Measurements from ENCODE around the gene ZNF335. TPM values are rescaled to one million over a fixed set of nuclear protein-coding genes. Genes with fewer than 3 reads are reported as not detected.

The ZNF335 gene
- polyA plus RNA-seq, 4 donors, result 11.6 to 17.9 (median 12.5) TPM

DNA sequence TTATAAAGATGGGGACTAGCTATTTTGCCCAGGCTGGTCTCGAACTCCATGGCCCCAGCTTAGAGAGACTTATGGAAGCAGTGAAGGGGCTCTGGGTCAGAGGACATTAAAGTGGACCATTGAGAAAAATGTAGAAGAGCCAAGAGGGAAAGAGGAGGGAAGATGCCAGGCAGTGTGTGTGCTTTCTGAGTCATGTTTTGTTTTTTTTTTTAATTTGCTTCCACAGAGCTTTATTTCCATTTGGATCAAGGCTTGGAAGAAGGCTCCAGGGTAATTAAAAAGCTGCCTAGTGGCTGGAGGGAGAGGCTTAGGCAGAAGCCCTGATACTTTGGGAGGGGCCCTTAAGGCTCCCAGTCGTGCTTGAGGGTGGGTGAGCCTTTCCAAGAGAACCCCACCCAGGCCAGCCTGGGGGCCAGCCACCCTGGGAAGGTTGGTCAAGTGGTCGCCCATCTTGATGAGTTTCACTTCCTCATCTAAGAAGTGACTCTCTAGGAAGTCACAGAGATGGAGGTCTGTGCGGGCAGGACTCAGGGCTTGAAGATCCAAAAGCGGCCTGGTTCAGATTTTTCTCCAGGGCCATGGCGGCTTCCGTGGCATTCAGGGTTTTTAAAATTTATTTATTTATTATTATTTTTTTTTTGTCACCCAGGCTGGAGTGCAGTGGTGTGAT is 3.0 kb upstream of the ZNF335 start:
- no peak for DNase-seq (ENCODE audit: low read depth in 4 of 4, low spot score in 3 of 4)

DNA sequence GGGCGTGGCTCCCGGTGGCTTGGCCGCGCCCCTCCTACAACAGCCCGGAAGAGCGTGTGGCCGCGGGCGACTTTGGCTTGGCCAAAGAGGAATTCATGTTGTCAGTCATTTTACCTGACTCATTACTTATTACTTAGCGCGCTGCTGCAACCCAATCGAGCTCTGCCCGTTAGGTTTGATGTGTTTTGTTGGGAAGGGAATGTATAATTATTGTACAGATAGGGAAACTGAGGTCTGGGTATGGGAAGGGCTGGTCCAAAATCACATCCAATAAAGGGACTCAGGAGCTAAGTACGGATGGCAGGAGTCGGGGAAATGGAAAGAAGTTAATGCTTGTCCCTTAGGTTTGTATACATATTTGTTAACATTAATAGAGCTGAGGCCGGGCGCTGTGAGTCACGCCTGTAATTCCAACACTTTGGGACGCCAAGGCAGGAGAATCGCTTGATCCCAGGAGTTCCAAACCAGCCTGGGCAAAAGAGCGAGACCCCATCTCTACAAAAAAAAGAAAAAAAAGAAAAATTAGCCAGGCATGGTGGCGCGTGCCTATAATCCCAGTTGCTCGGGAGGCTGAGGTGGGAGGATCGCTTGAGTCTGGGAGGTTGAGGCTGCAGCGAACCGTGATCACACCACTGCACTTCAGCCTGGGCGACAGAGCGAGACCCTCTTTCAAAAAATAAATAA is 639 bp upstream of the ZNF335 start:
- no peak for DNase-seq (ENCODE audit: low read depth in 4 of 4, low spot score in 3 of 4)

DNA sequence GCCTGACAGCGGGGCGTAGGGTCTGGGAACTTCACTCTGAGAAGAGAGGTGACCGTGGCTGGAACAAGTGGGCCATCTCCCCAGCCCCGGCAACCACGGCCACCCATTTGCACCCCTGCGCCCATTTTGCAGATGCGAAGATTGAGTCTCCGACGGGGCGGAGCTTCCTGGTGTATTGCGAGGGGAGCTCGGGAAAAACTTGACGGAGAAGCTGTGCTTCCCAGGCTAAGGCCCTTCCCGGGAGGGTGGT is 653 bp downstream of the ZNF335 start:
- no peak for DNase-seq (ENCODE audit: low read depth in 4 of 4, low spot score in 3 of 4)

DNA sequence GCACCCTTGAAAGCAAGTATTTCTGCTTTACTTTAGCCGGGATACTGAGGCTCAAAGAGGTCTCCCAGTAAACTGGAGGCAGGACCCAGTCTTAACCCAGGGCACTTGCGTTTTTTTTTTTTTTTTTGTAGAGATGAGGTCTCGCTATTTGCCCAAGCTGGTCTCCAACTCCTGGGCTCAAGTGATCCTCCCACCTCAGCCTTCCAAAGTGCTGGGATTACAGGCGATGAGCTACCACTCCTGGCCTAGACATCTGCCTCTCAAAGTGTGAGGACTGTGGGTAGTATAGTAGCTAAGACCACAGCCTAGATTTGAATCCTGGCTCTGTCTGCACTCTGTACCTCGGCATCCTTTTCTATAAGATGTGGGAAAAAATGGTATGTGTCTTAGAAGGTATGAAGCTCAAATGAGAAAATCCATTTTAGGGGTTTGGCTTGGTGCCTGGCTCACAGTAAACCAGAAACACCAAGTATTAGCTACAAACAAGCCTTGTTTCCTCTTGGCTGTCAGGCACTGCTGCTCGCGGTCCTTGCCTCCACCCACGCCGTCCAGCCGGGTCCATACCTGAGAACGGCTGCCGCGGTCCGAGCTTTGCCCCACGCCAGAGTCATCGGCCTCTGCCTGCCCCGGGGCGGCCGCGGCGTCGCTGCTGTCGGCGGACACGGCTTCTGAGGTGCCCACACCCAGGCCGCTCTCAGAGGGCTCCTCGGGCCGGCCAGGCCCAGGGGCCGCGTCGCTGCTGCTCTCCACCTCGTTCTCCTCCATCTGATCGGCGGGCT is 1.2 kb downstream of the ZNF335 start:
- no peak for DNase-seq (ENCODE audit: low read depth in 4 of 4, low spot score in 3 of 4)

DNA sequence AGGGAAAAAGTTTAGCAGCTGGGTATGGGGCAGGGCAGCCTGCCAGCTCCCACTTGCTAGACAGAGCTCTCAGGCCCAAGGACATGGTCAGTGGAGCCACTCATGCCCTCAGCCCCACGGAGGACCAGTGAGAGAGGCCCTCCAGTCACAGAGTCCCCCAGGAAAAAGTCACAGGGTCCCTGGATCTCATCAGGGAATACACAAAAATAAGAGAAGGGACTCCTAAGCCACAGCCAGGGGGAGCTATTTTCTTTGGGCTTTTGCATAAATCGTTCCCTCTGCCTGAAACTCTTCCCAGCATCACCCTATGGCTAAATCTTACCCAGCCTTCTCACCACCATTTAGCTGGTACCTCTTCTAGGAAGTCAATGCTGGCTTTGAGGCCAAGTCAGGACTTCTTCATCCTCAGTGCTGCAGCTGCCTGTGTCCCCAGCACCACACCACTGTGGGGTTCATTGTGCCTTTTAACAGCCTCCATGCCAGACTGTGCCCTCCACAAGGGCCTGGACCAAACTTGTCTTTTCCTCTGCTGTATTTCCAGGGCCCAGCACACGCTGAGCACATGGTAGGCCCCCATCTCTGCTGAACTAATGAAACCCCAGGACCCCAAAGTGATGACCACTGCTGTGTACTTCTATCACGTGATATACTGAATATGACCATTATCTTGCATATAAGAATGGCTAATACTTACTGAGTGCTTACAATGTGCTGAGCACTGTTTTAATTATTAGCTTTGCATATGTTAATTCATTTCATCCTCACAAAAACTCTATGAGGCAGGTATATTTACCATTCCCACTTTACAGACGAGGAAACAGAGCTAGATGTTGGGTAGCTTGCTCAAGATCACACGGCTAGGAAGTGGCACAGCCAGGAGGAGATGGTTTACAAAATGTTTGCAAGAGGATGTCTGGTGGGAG is 2.0 kb downstream of the ZNF335 start:
- no peak for DNase-seq (ENCODE audit: low read depth in 4 of 4, low spot score in 3 of 4)

DNA sequence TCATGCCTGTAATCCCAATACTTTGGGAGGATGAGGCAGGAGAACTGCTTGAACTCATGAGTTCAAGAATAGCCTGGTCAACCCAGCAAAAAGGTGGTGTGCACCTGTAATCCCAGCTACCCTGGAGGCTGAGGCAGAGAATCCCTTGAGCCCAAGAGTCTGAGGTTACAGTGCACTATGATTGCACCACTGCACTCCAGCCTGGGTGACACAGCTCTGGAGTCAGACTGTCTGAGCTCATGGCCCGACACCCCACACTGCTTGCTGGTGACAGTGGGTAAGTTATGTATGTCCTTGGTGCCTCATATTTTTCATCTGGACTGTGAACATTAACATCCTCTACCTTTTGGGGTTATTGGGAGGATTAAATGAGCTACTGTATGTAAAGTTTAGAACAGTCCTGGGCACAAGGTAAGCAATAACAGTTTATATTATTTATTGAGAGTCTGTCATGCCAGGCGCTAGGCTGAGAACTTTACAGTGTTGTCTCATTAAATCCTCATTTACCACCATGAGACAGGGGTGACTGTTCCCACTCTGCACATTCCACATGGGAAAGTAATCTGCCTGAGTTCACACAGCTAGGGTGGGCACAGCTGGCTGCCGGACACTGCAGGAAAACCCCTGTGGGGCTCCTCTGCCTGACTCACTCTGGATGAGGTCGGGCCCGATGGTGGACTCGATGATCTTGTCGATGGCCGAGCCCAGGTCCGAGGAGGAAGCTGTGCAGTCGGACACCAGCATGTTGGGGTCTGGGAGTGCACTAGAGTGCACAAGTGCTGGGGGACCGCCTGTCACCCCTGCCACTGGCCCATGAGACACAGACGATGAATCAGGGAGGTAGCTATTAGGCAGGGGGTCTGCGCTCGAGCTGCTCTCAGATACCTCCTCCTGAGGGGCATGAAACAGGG is 2.9 kb downstream of the ZNF335 start:
- no peak for DNase-seq (ENCODE audit: low read depth in 4 of 4, low spot score in 3 of 4)

DNA sequence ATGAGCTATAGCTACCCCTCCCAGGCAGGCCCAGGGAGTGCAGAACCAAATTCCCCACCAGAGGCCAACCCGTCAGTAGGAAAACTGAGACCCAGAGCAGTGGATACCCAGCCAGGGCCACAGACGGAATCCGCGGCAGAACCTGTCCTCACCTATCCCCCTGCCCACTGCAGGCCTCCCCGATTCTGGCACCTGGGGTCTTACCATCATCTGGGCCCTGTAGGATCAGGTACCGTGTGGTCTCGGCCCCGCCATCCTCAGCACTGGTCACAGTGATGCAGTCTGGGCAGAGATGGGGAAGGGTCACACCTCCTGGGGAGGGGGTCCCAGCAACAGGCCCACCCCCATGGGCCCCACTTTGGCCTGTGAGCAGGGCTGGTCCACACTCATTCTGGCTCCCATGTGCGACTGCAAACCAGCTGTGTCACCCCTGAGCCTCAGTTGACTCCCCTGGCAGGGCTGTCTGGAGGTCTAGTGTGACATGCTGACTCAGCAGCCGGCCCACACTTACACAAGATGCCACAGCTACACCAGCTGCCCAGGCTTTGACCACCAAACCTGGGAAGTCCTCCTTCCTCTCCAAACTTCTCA is 3.8 kb downstream of the ZNF335 start:
- DNase-seq (ENCODE audit: low read depth in 4 of 4, low spot score in 3 of 4), result no peak

DNA sequence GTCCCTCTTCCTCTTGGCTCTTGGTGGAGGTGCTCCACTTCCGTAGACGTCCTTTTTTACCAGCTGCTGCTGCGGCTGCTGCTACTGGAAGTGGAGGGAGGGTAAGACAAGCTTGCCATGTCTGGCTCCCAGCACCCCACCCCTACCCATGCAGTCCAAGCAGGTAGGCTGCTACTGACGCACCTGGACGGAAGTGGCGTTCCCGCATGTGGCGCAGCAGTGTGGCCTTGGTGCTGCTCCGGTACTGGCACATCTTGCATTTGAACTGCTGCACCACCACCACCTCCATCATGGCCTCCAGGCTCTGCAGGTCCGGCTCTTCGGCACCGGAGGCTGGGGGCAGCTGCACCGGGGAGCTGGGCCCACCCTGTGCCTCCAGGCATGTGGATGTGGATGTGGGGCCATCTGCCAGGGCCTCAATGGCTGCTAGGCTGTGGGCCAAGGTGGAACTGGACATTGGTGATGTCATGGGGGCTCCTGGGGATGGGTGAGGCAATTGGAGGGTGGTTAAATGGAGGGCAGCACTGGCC is 4.4 kb downstream of the ZNF335 start:
- no peak for DNase-seq (ENCODE audit: low read depth in 4 of 4, low spot score in 3 of 4)

DNA sequence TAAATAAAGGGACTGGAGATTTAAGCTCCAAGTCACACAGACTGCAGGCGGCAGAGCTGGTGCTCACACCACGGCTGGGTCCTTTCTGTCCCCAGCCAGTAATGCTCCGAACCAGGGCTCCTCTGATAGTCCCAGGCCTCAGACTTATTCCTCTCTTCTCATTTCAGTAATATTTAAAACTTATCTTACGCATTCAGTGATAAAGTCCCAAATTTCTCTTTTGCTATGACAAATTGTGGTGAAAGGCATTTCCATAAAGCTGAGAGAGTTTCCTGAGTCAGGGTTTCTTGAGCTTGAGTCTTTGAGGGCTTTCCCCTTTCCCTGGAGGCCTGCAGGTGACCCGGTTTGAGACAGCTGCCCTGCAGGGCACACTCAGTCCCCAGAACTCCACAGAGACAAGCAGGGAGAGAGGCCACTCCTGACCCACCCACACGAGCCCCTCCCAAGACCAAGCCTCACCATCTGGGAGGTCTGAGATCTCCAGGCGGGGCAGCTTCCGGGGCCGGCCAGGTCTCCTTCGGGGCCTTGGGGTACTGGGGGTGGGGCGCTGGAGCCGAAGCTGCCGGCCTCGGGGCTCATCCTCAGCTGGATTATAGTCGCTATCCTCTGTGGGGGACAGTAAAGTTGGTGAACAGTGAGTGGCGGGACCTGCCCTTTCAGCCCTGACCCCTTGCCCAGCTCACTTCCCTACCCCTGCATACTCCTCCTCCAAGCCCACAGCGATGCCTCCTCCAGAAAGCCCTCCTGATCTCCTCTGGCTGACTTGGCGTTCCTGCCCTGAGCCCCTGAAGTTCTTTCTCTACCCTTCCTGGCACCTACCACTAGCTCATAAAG is 6.6 kb downstream of the ZNF335 start:
- no peak for DNase-seq (ENCODE audit: low read depth in 4 of 4, low spot score in 3 of 4)

DNA sequence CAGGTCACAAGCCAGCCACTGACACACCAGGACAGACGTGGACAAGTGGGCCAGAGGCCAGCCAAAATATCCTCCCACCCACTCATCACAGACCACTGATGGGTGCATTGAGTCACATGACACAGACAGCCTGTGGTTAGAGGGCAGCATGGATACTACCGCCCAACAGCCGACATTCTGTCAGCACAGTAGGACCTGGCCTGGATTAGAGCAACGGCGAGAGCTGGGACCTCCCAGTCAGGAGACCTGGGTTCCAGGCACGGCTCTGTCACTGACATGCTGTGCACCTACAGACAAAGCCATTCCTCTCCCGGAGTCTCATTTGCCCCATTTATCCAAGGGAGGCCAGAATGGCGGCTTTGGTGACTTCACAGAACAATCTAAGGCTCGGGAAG is 8.0 kb downstream of the ZNF335 start:
- no peak for DNase-seq (ENCODE audit: low read depth in 4 of 4, low spot score in 3 of 4)

DNA sequence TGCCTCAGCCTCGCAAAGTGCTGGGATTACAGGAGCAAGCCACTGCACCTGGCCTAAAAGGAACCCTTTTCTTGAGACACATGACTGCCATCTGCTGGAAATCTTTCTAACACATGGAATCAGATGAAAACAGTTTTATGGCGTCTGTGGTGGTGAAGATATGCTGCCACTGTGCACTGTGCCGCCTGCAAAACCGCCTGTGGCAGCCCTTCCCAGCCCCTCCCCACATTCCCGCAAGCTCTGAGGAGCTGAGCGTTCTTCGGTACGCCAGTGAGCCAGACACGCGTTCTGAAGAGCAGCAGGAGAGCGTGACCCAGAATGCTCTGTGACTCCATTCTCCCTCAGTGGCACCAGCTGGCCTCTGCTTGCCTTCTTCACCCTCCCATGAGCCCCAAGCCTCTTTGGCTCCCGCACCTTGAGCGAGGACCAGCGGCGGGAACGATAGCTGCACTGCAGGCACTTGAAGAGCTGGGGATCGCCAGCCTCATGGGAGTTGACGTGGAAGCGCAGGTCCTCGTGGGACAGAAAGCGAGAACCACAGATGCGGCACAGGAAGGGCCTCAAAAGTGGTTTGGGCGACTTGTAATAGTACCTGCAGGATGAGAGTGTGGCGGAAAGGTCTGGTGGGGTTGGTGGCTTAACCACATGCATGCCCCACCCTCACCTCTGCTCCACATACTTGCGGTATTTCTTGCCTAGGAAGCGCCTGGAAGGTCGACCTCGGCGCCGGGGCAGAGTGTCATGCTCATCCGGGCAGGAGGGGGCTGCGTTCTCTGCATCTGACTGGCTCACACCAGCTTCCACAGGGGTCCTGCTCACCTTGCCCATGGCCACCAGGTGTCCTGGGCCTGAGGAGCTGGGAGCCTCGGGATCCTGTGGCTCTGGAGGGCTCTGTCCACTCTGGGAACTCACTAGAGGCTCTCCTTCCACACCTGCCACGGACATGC is 8.7 kb downstream of the ZNF335 start:
- no peak for DNase-seq (ENCODE audit: low read depth in 4 of 4, low spot score in 3 of 4)

DNA sequence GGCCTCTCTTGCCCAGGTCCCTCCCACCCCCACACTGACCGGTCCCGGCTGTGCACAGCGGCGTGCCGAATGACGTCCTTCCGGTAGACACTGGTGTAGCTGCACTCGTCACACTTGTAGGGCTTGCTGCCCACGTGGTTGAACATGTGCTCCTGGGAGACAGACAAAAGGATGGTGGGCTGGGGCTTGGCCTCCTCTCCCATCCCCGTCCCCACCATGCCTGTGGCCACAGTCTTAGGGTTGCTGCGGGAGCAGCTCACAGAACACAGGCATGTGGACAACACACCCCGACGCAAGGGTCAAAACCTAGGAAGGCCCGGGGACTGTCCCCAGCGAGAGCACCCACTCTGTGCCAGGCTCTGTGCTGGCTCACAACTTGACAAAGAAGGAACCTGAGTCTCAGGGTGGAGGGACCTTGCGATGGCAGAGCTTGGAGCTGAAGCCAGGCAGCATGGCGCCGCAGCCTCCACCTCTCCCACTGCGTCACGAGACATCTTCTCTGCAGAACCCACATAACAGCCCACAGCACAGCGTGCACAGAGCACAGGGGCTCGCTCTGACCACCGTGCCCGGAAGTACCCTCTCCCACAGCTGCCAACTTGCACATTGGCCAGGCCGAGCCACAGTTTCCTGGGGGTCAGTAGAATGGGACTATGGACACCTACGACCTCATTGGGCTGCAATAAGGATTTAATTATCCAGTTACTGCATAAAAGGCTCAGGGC is 9.8 kb downstream of the ZNF335 start:
- no peak for DNase-seq (ENCODE audit: low read depth in 4 of 4, low spot score in 3 of 4)

DNA sequence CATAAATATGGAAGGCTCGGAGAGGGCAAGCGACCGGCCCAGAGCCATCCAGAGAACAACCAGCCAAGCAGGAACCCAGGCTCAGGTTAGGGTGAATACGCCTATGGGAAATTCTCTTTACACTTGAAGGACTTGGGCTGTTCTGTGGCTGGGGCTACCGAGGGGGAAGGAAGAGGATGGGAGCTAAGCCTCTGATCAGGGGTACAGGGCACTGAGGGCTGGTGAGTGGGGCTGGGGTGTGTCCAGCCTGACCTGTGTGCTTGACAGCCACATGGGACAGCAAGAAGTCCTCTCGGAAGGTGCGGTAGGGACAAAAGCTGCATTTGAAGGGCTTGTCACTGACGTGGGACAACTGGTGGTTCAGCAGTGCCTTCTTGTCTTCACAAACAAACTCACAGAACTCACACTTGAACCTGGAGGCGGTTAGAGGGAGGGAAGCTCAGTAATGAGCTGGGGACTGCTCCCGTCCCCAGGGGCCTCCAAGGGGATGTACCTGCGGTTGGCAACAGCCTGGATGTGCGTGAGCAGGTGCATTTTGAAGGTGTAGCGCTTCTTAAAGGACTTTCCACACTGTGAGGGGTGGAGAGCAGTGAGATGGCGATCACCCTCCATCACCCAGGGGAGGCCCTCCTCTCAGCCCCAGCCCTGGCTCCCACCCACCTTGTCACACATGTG is 11.9 kb downstream of the ZNF335 start:
- no peak for DNase-seq (ENCODE audit: low read depth in 4 of 4, low spot score in 3 of 4)

DNA sequence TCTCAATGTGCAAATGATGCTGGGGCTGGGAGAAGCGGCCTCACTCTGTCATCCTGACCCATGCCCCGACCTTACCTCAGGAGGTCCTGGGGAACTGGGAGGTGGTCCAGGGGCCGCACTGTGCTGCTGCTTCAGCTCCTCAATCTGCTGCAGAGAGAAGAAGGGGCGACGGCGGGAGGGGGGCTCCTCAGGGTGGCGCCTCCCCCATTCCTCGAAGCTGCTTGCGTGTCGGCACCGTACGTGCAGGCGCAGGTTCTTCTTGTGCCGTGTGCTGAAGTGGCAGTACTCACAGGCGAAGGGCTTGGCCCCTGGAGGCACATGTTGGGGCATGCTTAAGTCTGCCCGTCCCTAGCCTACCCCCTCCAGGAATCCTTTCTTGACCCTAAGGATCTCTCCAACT is 12.9 kb downstream of the ZNF335 start:
- DNase-seq (ENCODE audit: low read depth in 4 of 4, low spot score in 3 of 4), result no peak

DNA sequence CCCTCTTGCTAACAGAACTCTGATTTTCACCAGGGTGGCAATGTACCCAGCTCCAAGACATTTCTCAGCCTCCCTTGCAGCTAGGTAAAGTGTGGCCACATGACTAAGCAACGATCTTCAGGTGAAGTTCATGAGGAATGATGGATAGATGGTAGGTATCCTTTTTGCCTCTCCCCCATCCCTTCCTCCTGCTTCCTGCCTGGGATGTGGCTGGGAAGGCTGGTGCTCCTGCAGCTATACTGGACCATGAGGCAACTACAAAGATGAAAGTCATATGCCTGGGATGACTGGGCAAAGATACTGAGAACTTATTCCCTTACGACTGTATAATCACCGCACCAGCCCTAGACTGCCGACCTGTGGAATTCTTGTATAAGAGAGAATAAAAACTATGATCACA is 13.4 kb downstream of the ZNF335 start:
- no peak for DNase-seq (ENCODE audit: low read depth in 4 of 4, low spot score in 3 of 4)

Data from left renal pelvis (tissue), 4 donors.